ENCODE results near the gene CA10.

DNA sequence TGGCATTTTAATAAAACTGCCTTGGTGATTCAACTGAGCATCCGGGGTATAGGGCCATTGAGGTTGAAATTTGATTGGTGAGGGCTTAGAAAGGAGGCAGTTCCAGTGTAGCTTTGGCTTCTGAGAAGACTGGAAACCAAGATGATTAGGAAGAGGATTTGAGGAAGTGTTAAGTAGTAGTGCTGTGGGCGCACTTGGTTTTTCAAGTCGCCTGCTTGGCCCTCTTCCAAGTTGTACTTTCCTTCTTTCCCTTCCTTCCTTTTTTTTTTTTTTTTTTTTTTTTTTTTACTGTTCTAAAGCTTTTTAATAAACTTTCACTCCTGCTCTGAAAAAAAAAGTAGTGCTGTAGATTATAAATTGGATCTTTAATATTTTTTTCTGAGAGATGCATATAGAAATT, 577.6 kb downstream of the CA10 start:
- no peak for TF ChIP-seq TAF1 (IDR thresholded peaks at IDR 0.05; ENCODE audit: borderline replicate concordance, insufficient read depth, low read length)
- no peak for TF ChIP-seq POLR2AphosphoS5 (IDR thresholded peaks at IDR 0.05; ENCODE audit: low read depth, low read length)
- TF ChIP-seq, protein P1, sequence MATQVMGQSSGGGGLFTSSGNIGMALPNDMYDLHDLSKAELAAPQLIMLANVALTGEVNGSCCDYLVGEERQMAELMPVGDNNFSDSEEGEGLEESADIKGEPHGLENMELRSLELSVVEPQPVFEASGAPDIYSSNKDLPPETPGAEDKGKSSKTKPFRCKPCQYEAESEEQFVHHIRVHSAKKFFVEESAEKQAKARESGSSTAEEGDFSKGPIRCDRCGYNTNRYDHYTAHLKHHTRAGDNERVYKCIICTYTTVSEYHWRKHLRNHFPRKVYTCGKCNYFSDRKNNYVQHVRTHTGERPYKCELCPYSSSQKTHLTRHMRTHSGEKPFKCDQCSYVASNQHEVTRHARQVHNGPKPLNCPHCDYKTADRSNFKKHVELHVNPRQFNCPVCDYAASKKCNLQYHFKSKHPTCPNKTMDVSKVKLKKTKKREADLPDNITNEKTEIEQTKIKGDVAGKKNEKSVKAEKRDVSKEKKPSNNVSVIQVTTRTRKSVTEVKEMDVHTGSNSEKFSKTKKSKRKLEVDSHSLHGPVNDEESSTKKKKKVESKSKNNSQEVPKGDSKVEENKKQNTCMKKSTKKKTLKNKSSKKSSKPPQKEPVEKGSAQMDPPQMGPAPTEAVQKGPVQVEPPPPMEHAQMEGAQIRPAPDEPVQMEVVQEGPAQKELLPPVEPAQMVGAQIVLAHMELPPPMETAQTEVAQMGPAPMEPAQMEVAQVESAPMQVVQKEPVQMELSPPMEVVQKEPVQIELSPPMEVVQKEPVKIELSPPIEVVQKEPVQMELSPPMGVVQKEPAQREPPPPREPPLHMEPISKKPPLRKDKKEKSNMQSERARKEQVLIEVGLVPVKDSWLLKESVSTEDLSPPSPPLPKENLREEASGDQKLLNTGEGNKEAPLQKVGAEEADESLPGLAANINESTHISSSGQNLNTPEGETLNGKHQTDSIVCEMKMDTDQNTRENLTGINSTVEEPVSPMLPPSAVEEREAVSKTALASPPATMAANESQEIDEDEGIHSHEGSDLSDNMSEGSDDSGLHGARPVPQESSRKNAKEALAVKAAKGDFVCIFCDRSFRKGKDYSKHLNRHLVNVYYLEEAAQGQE (IDR thresholded peaks at IDR 0.05; ENCODE audit: insufficient read depth in 1 of 2, low read depth in 2 of 2, low read length in 2 of 2), result no peak
- TF ChIP-seq SIN3A (IDR thresholded peaks at IDR 0.05; ENCODE audit: borderline replicate concordance, insufficient read depth, low read length), result no peak
- TF ChIP-seq FOXP2 (optimal IDR thresholded peaks at IDR 0.05; ENCODE audit: borderline replicate concordance, extremely low read depth, extremely low read length, insufficient read depth), result no peak

Measured in PFSK-1 (cell line).